ENCODE data around the gene TIGAR.

DNA sequence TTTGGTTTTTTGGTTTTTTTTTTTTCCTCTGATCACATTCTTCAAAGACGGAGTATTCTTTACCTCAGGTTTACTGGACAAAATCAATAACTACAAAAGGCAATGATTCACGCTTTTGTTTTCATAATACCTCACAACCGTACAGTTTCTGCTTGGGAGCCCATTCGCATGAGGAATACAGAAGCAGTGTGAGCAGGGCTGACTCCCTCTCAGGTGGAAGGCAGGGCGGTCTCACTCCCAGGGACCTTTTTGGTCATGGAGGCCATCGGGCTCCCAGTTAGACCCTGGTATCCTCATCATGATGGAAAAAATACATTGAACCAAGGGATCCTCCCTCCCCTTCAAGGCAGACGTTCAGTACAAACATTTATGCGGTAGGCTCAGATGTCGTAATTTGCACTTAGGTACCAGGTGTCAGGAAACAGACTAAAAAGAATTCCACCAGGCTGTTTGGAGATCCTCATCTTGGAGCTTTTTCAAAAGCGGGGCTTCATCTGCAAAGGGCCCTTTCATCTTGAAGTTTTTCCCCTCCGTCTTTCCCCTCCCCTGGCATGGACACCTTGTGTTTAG, 19.0 kb upstream of the TIGAR start:
- TF ChIP-seq GATA2 (IDR thresholded peaks at IDR 0.05; ENCODE audit: low read depth, low read length), result no peak
- TF ChIP-seq GATA3 (IDR thresholded peaks at IDR 0.05; ENCODE audit: low read depth, low read length), result no peak

Data from SH-SY5Y (cell line).